NCI-H1930 (cell line): Measurements from ENCODE around the gene PTPRN2.

Experiments used
- DNase-seq, 2 experiments: peaks; one replicate each; lab custom pipeline; 2025; lab: John Stamatoyannopoulos, UW

PTPRN2 gene

DNA sequence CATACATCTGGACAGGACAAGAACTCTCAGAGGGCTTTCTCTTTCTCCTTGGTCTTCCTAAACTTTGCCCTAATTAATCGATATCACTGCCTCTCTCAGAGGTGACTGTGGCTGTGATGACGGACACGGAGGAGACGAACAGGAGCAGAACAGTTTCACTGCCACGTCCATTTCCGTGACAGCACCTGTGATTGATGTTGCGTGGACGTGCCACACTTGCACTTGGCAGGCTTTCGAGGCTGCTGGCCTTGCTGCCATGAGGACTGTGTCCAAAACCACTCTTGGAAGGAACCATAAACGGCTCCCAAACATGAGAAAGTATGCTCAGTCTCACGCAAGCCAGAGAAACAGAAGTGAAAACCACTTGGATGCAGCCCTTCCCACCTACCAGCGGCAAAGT lies 942.7 kb downstream of the PTPRN2 start:
- DNase-seq, result no peak

DNA sequence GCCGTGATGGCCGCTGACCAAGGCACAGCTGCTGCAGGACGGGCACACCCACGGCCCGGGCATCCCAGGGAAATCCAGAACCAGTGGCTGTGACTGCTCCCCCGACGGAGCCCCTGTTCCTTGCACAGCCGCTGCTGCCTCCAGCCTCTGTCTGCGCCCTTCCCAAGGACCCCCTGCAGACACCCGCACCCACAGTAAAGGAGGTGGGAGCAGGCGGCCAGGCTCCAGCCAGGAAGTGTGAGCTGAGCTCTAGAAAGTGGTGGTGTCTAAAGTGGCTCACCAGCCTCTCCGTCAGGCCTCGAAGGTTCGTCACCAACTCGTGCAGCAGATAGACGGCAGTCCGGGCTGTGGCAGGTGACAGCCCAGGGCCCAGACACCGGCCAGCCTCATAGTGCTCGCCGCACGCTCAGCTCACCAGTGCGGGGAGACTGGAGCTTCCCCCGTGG lies 944.1 kb downstream of the PTPRN2 start:
- DNase-seq, result no peak

DNA sequence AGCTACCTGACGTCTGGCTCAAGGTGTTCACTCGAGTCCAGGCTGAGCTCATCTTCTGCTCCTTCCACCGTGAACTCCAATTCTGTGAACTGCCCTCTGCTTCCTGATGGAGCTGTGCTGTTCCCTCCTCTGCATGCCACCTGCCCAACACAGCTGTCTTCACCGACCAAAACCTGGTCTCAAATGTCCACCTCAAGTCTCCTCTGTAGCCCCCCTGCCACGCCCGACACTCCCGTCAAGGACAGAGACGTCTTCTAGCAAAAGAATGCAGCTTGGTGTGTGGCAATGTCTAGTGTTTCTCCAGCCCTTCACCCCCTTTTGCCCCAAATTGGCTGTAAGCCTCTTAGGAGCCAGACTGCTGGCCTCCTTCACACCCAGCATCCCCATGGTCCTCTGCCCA lies 945.8 kb downstream of the PTPRN2 start:
- no peak for DNase-seq

DNA sequence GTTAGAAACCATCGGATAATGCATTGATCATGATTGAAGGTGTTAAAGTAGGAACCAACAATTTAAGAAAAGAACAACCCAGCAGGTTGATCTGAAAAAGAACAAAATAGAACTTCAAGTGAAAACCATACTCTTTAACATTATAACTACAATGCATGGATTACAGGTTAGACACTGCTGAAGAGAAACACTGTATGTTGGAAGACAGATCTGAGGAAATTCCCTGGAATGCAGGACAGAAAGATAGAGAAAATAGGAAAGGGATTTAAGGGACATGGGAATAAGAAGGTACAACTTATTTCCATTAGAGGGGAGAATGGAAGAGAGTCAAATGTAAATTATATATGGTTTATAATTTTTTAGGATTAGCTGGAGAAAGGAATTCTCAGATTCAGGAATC lies 947.5 kb downstream of the PTPRN2 start:
- no peak for DNase-seq

DNA sequence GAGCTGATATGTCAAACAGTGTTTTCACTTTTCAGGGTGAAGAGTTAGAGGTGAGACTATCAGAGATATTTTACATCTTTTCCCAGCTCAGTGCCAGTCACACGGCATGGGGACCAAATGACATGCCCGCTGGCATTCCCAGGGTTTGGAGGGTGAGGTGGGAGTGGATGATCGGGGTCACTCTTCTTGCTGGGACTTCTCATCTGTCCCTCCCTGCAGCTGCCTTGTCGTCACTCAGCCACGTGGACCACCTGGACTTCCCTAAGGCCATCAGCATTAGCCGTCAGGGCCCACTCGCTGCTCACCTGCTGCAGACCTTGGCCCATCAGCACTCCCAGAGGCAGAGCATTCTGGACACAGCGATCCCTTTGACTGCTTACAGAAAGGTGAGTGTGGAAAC lies 949.1 kb downstream of the PTPRN2 start:
- no peak for DNase-seq

DNA sequence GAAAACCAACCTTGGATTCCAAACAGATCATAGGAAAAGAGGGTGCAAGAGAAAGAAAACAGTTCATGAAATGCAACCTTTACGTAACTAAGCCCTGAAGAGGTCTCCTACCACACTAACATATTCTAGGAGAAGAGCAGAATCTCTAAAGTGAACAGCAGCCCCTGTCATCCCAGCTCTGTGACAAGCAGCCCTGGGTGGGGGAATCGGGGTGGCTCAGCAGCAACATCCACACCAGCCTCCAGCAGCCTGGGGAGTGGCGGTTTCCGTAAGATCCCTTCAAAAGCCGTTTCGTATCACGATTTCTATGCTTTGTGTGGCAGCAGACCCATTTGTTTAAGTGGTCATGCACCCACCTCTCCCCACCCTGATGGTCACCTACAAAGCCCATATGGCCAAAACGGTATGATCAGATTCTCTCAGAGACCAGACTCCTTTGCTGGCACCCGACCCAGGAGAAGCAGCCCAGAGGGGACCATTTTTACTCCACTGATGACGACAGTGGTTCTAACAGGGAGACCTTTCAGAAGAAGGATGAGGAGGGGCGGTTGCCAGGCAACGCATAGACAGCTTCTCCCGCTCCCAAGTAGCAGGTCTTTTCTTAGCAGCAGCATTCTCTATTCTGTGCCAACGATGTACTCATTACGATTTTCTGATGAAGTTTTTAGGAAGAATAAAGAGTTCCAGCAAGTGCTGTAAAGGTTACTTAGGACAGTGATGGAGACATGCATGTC lies 950.2 kb downstream of the PTPRN2 start:
- no peak for DNase-seq

DNA sequence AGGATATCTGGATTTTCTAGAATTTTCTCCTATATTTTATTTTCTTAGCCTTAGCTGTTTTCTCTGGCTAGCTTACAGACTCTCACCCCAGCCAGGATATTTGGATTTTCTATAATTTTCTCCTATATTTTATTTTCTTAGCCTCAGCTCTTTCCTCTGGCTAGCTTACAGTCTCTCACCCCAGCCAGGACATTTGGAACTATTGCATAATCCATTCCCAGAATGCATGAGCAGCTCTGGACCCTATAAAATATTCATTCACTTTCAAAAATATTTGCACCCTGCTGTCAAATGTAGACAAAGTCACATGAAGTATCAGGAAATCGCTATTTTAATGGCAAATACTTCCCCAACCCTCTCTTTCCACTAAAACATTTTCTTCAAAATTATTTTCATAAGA lies 952.0 kb downstream of the PTPRN2 start:
- DNase-seq, result no peak

DNA sequence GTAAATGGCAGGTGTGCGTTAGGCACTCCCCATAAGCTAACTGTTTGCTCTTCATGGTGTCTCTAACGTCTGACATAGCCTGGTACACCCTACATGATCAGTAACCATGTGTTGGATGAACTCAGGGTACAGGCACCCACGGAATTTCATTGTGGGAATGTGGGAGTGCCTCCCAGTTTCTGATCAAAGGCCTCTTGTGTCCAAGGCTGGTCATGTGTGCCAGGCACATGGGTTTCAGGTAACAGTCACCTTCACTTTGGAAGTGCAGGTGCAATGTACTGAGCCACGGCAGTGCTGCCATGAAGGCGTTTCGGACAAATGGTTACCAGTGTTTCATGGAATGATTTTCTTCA lies 952.5 kb downstream of the PTPRN2 start:
- DNase-seq, result no peak

DNA sequence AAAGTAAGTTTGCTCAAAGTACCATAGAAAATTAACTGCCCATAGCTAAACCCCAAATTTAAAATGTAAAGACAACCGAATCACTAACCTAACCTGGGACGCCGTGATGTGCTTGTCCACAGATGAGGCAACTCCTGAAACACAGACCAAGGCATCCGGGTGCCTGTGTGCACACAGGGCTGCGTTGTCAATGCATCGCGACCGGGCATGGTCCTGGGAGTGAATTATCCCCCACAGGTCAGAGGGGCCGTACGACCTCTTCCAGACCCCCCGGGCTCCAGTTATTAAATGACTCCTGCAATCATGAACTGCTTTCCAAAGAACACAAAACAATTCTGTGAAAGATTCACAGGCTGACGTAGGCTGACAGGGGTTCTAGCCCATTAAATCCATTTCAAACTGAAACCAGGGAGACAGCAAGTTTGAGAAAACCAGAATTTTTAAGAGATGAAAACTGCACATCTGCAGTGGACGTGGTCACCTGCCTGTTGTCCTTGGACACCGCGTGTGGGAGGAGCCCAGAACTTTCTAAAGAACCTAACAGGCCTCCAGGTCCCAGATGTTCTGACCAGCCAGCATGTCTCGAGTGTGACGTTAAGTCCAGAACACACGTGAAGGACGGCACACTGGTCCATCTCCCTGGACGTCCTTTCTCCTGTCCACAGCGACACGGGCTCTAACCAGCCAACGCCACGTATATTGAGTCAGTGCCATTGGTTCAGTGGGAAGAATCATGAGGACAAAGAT lies 953.0 kb downstream of the PTPRN2 start:
- no peak for DNase-seq

DNA sequence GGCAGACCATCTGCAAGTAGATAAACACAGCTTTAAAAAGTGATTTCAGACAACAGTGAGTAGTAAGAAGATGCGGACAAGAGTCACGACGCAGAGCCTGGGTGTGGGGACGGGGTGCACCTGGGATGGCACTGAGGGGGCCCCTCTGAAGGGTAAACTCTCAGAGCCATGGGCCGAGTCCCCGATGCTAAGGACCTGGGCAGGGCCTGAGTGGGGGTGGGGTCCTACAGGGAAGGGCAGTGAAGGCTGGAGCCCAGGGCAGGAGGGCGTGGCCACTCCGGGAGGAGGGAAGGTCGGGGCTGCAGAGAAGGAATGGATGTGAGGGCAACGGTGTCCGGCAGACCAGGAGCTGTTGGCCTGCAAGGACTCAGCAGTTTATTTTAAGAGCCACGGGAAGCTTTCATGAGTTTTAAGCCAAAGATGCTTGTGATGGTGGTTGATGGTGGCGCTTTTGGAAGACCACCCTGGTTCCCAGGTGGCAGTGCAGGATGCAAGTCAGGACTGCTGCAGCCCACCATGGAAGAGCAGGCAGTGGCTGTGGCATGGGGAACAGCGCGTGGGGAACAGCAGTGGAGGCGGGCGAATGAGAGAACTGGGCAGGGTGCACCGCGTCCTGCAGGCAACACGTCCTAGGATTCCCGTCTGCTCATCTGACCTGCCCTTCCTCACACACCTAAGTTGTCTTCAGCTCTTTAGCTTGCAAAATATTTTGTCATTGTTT lies 954.0 kb downstream of the PTPRN2 start:
- DNase-seq, result no peak

DNA sequence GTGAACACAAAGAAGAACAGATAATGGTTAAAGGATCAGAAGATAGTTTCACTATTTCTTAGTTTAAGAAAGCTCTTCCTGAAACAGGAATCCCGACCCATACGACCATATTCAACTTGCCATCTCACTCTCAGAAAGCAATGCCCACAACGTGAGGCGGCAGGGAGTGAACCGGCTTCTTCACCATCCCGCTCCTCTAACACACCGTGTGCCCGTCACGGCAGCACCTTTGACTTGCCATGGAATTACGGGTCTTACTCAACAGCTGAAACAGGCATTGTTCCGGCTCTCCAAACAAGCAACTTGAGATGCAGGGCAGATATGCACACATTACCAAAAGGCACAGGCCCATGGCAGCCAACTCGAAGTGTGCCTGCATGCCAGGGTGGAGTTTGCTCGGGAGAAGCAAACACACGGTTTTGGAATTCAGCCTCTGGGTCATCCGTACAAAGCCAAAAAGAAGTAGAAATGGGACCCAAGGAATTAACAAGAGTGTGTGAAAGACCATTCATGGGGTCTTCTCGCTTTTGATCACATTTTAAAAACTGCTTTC lies 957.2 kb downstream of the PTPRN2 start:
- no peak for DNase-seq

DNA sequence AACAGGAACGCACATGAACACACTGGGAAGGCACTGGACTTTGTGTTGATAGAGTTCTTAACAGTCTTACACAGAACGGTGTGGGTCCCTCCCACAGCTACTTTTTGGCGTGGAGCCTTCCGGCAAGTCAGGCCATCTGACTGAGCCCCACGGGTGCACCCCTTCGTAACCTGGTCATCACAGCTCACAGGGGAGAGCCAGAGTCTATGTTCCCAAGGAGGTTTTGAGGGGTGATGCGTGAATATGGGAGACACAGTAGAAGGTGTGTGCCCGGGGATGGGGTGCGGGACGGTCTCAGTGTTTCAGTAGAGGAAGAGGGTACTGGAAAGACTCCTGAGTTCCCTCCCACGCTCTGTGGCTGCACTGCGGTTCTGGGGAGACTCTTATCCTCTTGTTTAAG lies 959.2 kb downstream of the PTPRN2 start:
- DNase-seq, result no peak

DNA sequence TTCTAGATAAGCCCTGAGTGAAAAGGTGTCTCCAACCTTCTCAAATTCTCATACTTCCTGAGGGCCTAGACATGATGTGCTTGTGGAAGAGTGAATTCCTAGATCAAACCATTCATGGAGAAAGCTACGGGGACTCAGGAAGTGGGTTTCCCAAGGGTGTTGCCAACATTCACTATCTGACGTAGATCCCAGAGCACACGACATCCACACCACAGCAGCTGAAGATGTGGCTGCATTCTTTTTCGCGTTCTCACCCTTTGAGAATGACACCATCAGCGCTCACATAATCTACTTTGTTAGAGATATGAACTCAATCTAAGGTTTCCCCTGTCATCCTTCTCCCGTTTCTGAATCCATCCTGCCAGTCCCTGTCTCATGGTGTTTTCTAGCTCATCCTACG lies 960.0 kb downstream of the PTPRN2 start:
- DNase-seq, result no peak

DNA sequence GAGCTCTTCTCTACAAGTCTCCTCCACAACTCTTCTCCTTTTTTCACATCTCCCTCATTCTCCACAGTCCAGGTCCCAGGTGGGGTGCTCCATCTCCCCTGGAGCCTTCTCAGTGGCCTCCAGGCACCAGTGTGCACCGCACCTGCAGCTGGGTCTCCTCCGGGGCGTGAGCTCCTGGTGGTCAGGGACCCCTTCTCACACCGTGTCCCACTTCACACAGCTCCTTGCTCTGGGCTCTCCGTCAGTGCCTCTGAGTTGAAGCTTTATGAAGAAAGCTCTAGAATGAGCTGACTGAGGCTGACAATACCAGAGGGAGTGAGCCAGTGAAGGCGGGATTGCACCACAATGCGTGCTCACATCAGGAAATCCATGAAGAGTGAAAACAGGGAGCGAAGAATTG lies 960.6 kb downstream of the PTPRN2 start:
- DNase-seq, result no peak

DNA sequence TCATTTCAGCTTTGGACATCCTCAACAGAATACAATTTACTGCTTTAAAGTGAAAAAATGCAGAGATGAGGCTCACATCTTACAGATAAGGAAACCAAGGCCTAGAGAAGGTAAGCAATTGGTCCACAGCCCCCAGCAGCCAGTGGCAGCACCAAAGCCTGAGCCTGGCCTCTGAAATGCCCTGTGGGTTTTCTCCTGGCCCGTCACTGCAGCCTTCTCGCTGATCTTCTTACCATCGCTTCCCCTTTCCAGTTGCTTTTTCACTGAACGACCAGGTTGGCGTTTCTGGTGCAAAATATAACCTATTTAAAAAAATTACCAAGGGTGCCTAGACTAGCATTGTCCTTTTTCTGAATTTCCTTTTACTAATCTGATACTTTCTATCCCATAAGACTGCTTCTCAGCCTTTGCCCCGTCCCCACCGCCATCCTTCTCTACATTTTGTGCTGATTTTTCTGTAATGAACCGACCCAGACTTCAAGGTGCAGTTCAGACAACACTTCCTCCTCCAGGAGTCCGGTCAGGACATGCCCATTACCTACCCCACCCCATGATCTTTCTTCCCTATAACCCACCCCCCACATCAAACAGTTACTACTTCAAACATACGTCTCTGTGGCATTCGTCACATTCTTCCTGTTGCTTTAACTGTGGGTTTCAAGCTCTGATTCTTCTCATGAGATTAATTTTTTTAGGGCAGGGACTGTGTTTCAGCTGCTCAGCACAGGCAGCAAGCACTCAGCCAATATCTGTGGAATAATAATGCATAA lies 961.5 kb downstream of the PTPRN2 start:
- DNase-seq, result no peak

DNA sequence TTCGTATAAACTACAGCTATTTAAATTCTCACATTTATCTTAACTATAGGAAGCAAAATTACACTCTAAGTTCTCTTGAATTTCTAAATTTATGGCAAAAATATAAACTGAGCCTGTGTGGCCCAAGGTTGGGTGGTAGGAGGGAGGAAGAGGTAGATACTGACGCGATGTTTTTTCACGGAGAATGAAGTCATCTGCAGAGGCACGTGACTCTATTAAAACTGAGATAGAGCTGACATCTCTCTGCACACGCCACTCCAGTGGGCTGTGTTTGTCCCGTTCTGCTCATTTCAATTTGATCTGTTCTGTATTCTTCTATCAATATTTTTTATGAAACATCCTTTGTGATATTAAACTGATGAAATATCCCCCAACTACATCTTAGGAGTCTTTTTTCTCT lies 964.1 kb downstream of the PTPRN2 start:
- no peak for DNase-seq

DNA sequence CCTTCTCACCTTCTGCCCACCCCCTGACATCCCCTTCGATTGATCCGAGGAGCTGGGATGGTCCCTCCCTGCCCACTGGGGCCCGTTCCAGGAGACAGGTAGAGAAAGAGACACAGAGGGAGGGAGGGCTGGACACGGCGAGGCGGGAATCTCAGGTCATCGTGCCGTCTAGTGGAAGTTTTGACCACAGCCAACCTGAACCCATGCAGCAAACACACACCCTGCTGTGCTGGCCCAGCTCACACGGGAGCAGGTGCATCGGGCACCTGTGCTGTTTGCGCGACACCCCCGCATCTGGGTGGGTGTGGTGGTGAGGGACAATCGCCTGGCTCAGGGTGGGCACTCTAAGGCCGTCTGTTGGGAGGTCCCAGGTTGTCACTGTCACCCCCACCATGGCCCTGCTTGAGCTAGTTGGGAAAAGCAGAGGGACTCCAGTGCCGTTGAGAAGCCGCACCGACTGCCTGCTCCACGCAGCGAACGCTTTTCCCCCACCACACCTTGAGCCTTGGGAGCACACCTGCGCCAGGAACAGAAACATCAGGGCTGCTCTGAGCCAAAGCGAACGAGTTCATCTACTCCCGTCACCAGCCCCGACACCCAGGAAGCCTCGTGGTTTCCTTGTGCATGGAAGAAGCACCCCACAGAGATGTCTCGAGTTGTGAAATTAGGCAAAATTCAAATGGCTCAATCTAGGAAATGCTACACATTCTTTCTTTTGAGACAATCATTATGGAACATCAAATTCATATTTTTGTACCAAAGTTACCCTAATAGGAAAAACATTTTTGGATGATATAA lies 965.0 kb downstream of the PTPRN2 start:
- DNase-seq, result no peak

DNA sequence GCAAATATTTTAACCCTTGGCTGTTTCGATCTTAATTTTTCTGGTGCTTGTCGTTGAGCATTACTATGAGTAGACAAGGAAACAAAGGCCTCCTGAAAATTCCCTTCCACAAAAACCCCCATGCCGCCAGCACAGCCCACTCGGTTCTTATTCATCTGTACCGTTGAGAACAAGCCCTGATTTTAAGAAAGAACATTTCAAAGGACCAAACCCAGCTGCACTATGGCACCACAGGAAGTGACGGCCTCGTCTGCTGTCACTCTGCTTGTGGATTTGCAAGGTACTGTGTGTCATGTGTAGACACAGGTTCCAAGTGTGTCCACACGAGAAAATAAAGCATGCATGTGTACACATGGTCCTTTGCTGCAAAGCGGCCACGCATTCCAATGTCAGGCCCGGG lies 965.6 kb downstream of the PTPRN2 start:
- no peak for DNase-seq

DNA sequence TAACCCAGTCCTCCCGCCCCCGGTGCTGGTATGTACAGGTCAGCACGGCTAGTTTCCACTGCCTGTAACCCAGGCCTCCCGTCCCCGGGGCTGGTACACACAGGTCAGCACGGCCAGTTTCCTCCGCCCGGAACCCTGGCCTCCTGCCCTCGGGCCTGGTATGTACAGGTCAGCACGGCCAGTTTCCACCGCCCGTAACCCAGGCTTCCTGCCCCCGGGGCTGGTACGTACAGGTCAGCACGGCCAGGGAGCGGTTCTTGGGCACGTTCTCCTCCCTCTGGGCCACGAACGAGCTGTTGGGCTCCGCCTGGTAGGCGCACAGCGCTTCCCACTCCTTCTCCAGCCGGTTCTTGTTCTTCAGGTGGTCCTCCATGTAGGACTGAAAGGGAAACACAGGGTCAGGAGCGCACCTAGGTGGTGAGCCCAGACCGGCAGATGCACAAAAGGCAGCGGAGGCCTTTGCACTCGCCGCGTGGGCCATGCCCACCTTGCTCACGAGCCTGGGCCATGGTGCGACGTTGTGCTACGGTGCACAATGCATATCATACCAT lies 966.4 kb downstream of the PTPRN2 start:
- no peak for DNase-seq

DNA sequence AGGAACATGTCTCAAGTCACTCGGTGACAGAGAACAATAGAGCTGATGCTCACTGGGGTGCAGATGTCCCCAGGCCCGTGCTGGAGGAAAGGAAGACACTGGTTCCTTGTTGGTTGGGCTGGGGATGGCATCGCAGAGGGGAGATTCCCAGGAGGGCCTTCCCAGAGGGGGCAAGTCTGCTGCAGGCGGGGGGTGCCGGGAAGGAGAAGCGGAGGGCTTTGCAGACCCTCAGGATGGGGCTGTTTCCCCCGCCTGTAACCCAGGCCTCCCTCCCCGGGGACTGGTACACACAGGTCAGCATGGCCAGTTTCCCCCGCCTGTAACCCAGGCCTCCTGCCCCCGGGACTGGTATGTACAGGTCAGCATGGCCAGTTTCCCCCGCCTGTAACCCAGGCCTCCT lies 967.0 kb downstream of the PTPRN2 start:
- DNase-seq, result no peak
